Nephron (organoid): ENCODE measurements around the gene UBE2Q2.
"Not testable (repeated sequence)": the region's sequence is repeated elsewhere in the genome, so short reads cannot be mapped to it uniquely, and the experiment has no call there.

Experiments
- H3K27ac Mint-ChIP-seq, 3 experiments: 2 replicates each; pipeline ENCODE4 v1.8.0; 2020; ENCODE audit warnings: mixed read lengths in 3 of 3, mild to moderate bottlenecking in 2 of 3, moderate library complexity in 1 of 3
- H3K27me3 Mint-ChIP-seq: 2 replicates; pipeline ENCODE4 v1.8.0; 2021; ENCODE audit warnings: low read depth, mild to moderate bottlenecking, moderate library complexity, mixed read lengths
- H3K36me3 Mint-ChIP-seq: 2 replicates; pipeline ENCODE4 v1.8.0; 2020; ENCODE audit warnings: low read depth, mixed read lengths
- H3K4me1 Mint-ChIP-seq: 2 replicates; pipeline ENCODE4 v1.8.0; 2020; ENCODE audit warnings: mixed read lengths
- H3K4me3 Mint-ChIP-seq, 3 experiments: 2 replicates each; pipeline ENCODE4 v1.8.0; 2020; ENCODE audit warnings: mild to moderate bottlenecking in 3 of 3, mixed read lengths in 3 of 3, moderate library complexity in 2 of 3
- H3K9me3 Mint-ChIP-seq: 2 replicates; pipeline ENCODE4 v1.8.0; 2020; ENCODE audit warnings: mixed read lengths
- CTCF ChIP-seq, 3 experiments: fragments of 200-600 bp; sonication (generic); IDR thresholded peaks; one replicate each; pipeline ENCODE4 v1.5.0; 2021; ENCODE audit warnings: antibody characterized with exemption in 3 of 3; ENCODE audit not compliant: unreplicated experiment in 3 of 3

Gene UBE2Q2

GRCh38 chr15:75842722-75843677, at the start of gene UBE2Q2:
TSS of gene UBE2Q2 (plus strand) at chr15:75843447. CDS start at chr15:75843667, 220 bp downstream.
- H3K27me3 Mint-ChIP-seq, result no peaks in the 10 kb centered on the region
- peaks cover 50% of the 10 kb centered on the region for H3K4me1 Mint-ChIP-seq
- no peaks in the 10 kb centered on the region for H3K9me3 Mint-ChIP-seq
- peak within 1 kb of the TSS; percentile 87 to 97 (median 92) for H3K27ac Mint-ChIP-seq
- peak within 1 kb of the TSS; percentile 91 to 96 (median 95) for H3K4me3 Mint-ChIP-seq
- TF ChIP-seq CTCF (IDR thresholded peaks at IDR 0.05; ENCODE audit: unreplicated experiment in 3 of 3), result no peak
- peaks cover 14% of the 10 kb centered on the region for H3K36me3 Mint-ChIP-seq

- peaks cover 44% of the 10 kb centered on the region for H3K27me3 Mint-ChIP-seq
- no peaks in the 10 kb centered on the region for H3K36me3 Mint-ChIP-seq
- H3K4me1 Mint-ChIP-seq, result no peaks in the 10 kb centered on the region
- TF ChIP-seq CTCF (IDR thresholded peaks at IDR 0.05; ENCODE audit: unreplicated experiment in 3 of 3), result no peak
- H3K4me3 Mint-ChIP-seq, result no peak overlapping the region
- H3K9me3 Mint-ChIP-seq, result no peaks in the 10 kb centered on the region
- H3K27ac Mint-ChIP-seq, result no peak overlapping the region
These were observed 46.9 kb upstream of the UBE2Q2 start for GRCh38 chr15:75796321-75796720.

- not testable (repeated sequence) for H3K27ac Mint-ChIP-seq, H3K4me1 Mint-ChIP-seq, H3K36me3 Mint-ChIP-seq
These were observed 46.1 kb upstream of the UBE2Q2 start for GRCh38 chr15:75797146-75797545.

GRCh38 chr15:75799190-75799589, 44.1 kb upstream of the UBE2Q2 start:
- no peaks in the 10 kb centered on the region for H3K36me3 Mint-ChIP-seq
- H3K9me3 Mint-ChIP-seq, result no peaks in the 10 kb centered on the region
- no peaks in the 10 kb centered on the region for H3K4me1 Mint-ChIP-seq
- H3K4me3 Mint-ChIP-seq, result no peak overlapping the region
- no peak for TF ChIP-seq CTCF (IDR thresholded peaks at IDR 0.05; ENCODE audit: unreplicated experiment in 3 of 3)
- H3K27me3 Mint-ChIP-seq, result peaks cover 63% of the 10 kb centered on the region
- no peak overlapping the region for H3K27ac Mint-ChIP-seq

More at GRCh38 chr15:75797146-75797545, 46.1 kb upstream of the UBE2Q2 start:
- H3K4me3 Mint-ChIP-seq, H3K9me3 Mint-ChIP-seq: not testable (repeated sequence)
- H3K27me3 Mint-ChIP-seq, result peaks cover 52% of the 10 kb centered on the region

GRCh38 chr15:75800409-75800808, 42.8 kb upstream of the UBE2Q2 start:
- H3K4me3 Mint-ChIP-seq, H3K27ac Mint-ChIP-seq, H3K36me3 Mint-ChIP-seq, H3K4me1 Mint-ChIP-seq, H3K9me3 Mint-ChIP-seq: not testable (repeated sequence)
- H3K27me3 Mint-ChIP-seq, result peaks cover 64% of the 10 kb centered on the region

- H3K36me3 Mint-ChIP-seq, result no peaks in the 10 kb centered on the region
- H3K27me3 Mint-ChIP-seq, result peaks cover 63% of the 10 kb centered on the region
- no peaks in the 10 kb centered on the region for H3K9me3 Mint-ChIP-seq
- H3K27ac Mint-ChIP-seq, result no peak overlapping the region
- peak overlapping the region; percentile 73 to 77 (median 76) for H3K4me3 Mint-ChIP-seq
- TF ChIP-seq CTCF (IDR thresholded peaks at IDR 0.05; ENCODE audit: unreplicated experiment in 3 of 3), result peak; percentile 87 to 95 (median 92)
- no peaks in the 10 kb centered on the region for H3K4me1 Mint-ChIP-seq
These were observed 41.2 kb upstream of the UBE2Q2 start for GRCh38 chr15:75801859-75802593.

- not testable (repeated sequence) for H3K9me3 Mint-ChIP-seq, H3K4me1 Mint-ChIP-seq, H3K27ac Mint-ChIP-seq, H3K4me3 Mint-ChIP-seq, H3K36me3 Mint-ChIP-seq
- H3K27me3 Mint-ChIP-seq, result peaks cover 28% of the 10 kb centered on the region
These were observed 35.8 kb upstream of the UBE2Q2 start for GRCh38 chr15:75807486-75807885.

- H3K9me3 Mint-ChIP-seq, H3K36me3 Mint-ChIP-seq, H3K27ac Mint-ChIP-seq, H3K4me1 Mint-ChIP-seq, H3K4me3 Mint-ChIP-seq: not testable (repeated sequence)
- H3K27me3 Mint-ChIP-seq, result peaks cover 23% of the 10 kb centered on the region
These were observed 35.2 kb upstream of the UBE2Q2 start for GRCh38 chr15:75808009-75808408.
